HCT116 (cell line): Measurements from ENCODE around the gene HECW1. TPM values are rescaled to one million over a fixed set of nuclear protein-coding genes. Genes with fewer than 3 reads are reported as not detected.

Source experiments
- ATAC-seq: fragments of 200-7000 bp; cut with Tn5 transposase; 2 replicates; pipeline ENCODE4 v1.9.1; 2020; ENCODE audit warnings: mild to moderate bottlenecking, moderate library complexity
- BruUV-seq: library from RNA; stranded (reverse); fragments of 400-500 nt; replicated peaks from 2 replicates; lab custom pipeline; 2021; lab: Mats Ljungman, UMichigan
- CTCF ChIA-PET: fragments of 300-600 bp; sonication (Branson Sonifier 250); formaldehyde crosslinking; loops from one replicate; lab custom pipeline; 2021; ENCODE audit warnings: antibody characterized with exemption; lab: Charles Lee
- POLR2A ChIA-PET: fragments of 300-600, 350-600 bp; sonication (Branson Sonifier 250); formaldehyde crosslinking; loops from one replicate; lab custom pipeline; 2021; ENCODE audit warnings: antibody characterized with exemption; lab: Charles Lee
- RAD21 ChIA-PET, 2 experiments: fragments of 300-600 bp; sonication (Branson Sonifier 250); formaldehyde crosslinking; loops; one replicate each; lab custom pipeline; 2023; ENCODE audit warnings: low total read pairs in 2 of 2; ENCODE audit not compliant: uncharacterized antibody in 2 of 2, unreplicated experiment in 2 of 2, low non-redundant PET in 1 of 2; lab: Charles Lee
- DNase-seq: peaks from one replicate; pipeline ENCODE4 v3.0.0-alpha.2; 2010; ENCODE audit warnings: low read depth, low spot score
- H2AFZ ChIP-seq: fragments of 200-600 bp; shearing (Covaris generic), sonication (generic); 2 replicates; pipeline ENCODE4 v1.6.1; 2017; ENCODE audit warnings: low read depth, mixed run types, mixed read lengths, antibody characterized with exemption, low read length; ENCODE audit not compliant: poor library complexity, severe bottlenecking
- H3K27ac ChIP-seq: 2 replicates; pipeline ENCODE4 v1.5.1; 2012; ENCODE audit warnings: low read depth, low read length
- H3K27me3 ChIP-seq: fragments of 200-600 bp; sonication (generic); 2 replicates; pipeline ENCODE4 v1.6.1; 2016; ENCODE audit warnings: mixed run types, low read length, mixed read lengths; ENCODE audit not compliant: insufficient read depth
- H3K36me3 ChIP-seq, 2 experiments: fragments of 200-500 bp in 1 of 2; fragments of 200-600 bp in 1 of 2; sonication (Bioruptor generic) in 1 of 2; sonication (generic) in 1 of 2; 2 replicates each; pipeline versions ENCODE4 v1.5.1 to v1.6.1; 2014 to 2016; ENCODE audit warnings: low read length in 2 of 2, inconsistent platforms in 1 of 2, mixed read lengths in 1 of 2, mixed run types in 1 of 2; ENCODE audit not compliant: insufficient read depth in 2 of 2, control insufficient read depth in 1 of 2
- H3K4me1 ChIP-seq, 2 experiments: fragments of 200-600 bp in 1 of 2; sonication (generic) in 1 of 2; 2 replicates each; pipeline versions ENCODE4 v1.5.1 to v1.6.1; 2012 to 2017; ENCODE audit warnings: low read length in 2 of 2, inconsistent platforms in 1 of 2, mild to moderate bottlenecking in 1 of 2, mixed read lengths in 1 of 2, mixed run types in 1 of 2, moderate library complexity in 1 of 2; ENCODE audit not compliant: insufficient read depth in 2 of 2, control insufficient read depth in 1 of 2
- H3K4me2 ChIP-seq: fragments of 200-600 bp; sonication (generic); 2 replicates; pipeline ENCODE4 v1.6.1; 2017; ENCODE audit warnings: mixed run types, low read length, mixed read lengths
- H3K4me3 ChIP-seq, 2 experiments: fragments of 200-600 bp in 1 of 2; sonication (generic) in 1 of 2; replicated peaks in 1 of 2; 2 replicates each; pipeline ENCODE4 v1.5.1; 2011 to 2016; ENCODE audit warnings: low read length in 2 of 2, control low read depth in 1 of 2, low read depth in 1 of 2, mild to moderate bottlenecking in 1 of 2, mixed read lengths in 1 of 2, mixed run types in 1 of 2
- H3K79me2 ChIP-seq: fragments of 200-600 bp; sonication (generic); 2 replicates; pipeline ENCODE4 v1.6.1; 2017; ENCODE audit warnings: mild to moderate bottlenecking, mixed run types, low read length, moderate library complexity, mixed read lengths; ENCODE audit not compliant: insufficient read depth
- H3K9ac ChIP-seq: fragments of 200-600 bp; sonication (generic); 2 replicates; pipeline ENCODE4 v1.6.1; 2016; ENCODE audit warnings: low read length, mixed read lengths
- H3K9me2 ChIP-seq: fragments of 200-600 bp; sonication (generic), shearing (Covaris generic); 2 replicates; pipeline ENCODE4 v1.6.1; 2017; ENCODE audit warnings: mixed run types, mild to moderate bottlenecking, moderate library complexity; ENCODE audit not compliant: insufficient read depth
- H3K9me3 ChIP-seq, 2 experiments: fragments of 200-500 bp in 1 of 2; fragments of 200-600 bp in 1 of 2; sonication (Bioruptor generic) in 1 of 2; sonication (generic) in 1 of 2; 2 replicates each; pipeline ENCODE4 v1.6.1; 2014 to 2017; ENCODE audit warnings: low read length in 2 of 2, mixed read lengths in 2 of 2, inconsistent platforms in 1 of 2, low read depth in 1 of 2, mild to moderate bottlenecking in 1 of 2, mixed run types in 1 of 2, moderate library complexity in 1 of 2; ENCODE audit not compliant: control insufficient read depth in 1 of 2, insufficient read depth in 1 of 2
- H4K20me1 ChIP-seq: fragments of 200-600 bp; sonication (generic), shearing (Covaris generic); 2 replicates; pipeline ENCODE4 v1.6.1; 2017; ENCODE audit warnings: mixed run types, mild to moderate bottlenecking, moderate library complexity; ENCODE audit not compliant: insufficient read depth
- CBX3 ChIP-seq: IDR thresholded peaks from 2 replicates; pipeline ENCODE4 v1.6.1; 2012; ENCODE audit warnings: low read depth
- CEBPB ChIP-seq: IDR thresholded peaks from 2 replicates; pipeline ENCODE4 v1.6.1; 2012; ENCODE audit warnings: low read depth
- EGR1 ChIP-seq: IDR thresholded peaks from 2 replicates; pipeline ENCODE4 v1.6.1; 2012; ENCODE audit warnings: low read depth
- EZH2 ChIP-seq: fragments of 200-600 bp; sonication (generic); IDR thresholded peaks from 2 replicates; pipeline ENCODE4 v1.6.1; 2017; ENCODE audit warnings: antibody characterized with exemption, mixed run types
- FOSL1 ChIP-seq: IDR thresholded peaks from 2 replicates; pipeline ENCODE4 v1.6.1; 2012; ENCODE audit warnings: low read depth
- MAX ChIP-seq: IDR thresholded peaks from 2 replicates; pipeline ENCODE4 v1.6.1; 2012
- POLR2A ChIP-seq: IDR thresholded peaks from 2 replicates; pipeline ENCODE4 v1.7.0; 2011; ENCODE audit warnings: borderline replicate concordance; ENCODE audit not compliant: insufficient read depth, insufficient read length; ENCODE audit errors: extremely low read depth
- RAD21 ChIP-seq: IDR thresholded peaks from 2 replicates; pipeline ENCODE4 v1.6.1; 2012; ENCODE audit warnings: low read depth, mild to moderate bottlenecking
- SIN3A ChIP-seq: IDR thresholded peaks from 2 replicates; pipeline ENCODE4 v1.6.1; 2012; ENCODE audit warnings: low read depth
- SRF ChIP-seq: IDR thresholded peaks from 2 replicates; pipeline ENCODE4 v1.6.1; 2012; ENCODE audit warnings: low read depth
- TCF7L2 ChIP-seq: IDR thresholded peaks from 2 replicates; pipeline ENCODE4 v1.7.0; 2011; ENCODE audit warnings: borderline replicate concordance, inconsistent platforms; ENCODE audit not compliant: insufficient read depth, insufficient read length; ENCODE audit errors: extremely low read depth
- YY1 ChIP-seq: IDR thresholded peaks from 2 replicates; pipeline ENCODE4 v1.6.1; 2011; ENCODE audit warnings: low read length, low read depth, moderate library complexity, mild to moderate bottlenecking; ENCODE audit not compliant: insufficient replicate concordance; ENCODE audit errors: extremely low read depth
- ZBTB33 ChIP-seq: IDR thresholded peaks from 2 replicates; pipeline ENCODE4 v1.6.1; 2011; ENCODE audit warnings: mild to moderate bottlenecking, low read length, moderate library complexity; ENCODE audit not compliant: insufficient replicate concordance; ENCODE audit errors: extremely low read depth
- intact Hi-C: fragments of 100-400 bp; cut with micrococcal nuclease; formaldehyde crosslinking; loops from 2 replicates; pipeline ENCODE4 v1.10.0; 2022
- total RNA-seq: library from RNA; stranded (reverse); gene quantifications from one replicate; pipeline ENCODE4 v1.2.1, GENCODE V29; 2021; ENCODE audit not compliant: unreplicated experiment

The HECW1 gene
- total RNA-seq, 1 experiment from 2014 or later = 5.6 TPM

- ChIA-PET POLR2A (no interaction called here), CTCF (no interaction called here), RAD21 (no interaction called here)
- Histone ChIP-seq H3K79me2 (no peaks in the 10 kb centered on the region), H3K9me2 (no peaks in the 10 kb centered on the region), H2AFZ (no peak overlapping the region), H3K9ac (no peak overlapping the region), H3K27me3 (no peaks in the 10 kb centered on the region), H3K4me1 (no peaks in the 10 kb centered on the region), H3K9me3 (no peaks in the 10 kb centered on the region), H3K36me3 (no peaks in the 10 kb centered on the region), H3K27ac (no peak overlapping the region), H3K4me2 (no peak overlapping the region)
- DNase-seq = no peak
- intact Hi-C loops = no loop called here
- no peak for ATAC-seq
- no TSS peak for BruUV-seq
- TF ChIP-seq POLR2A (no peak), SIN3A (no peak), RAD21 (no peak), EZH2 (no peak), SRF (no peak), CBX3 (no peak), CEBPB (no peak), FOSL1 (no peak), TCF7L2 (no peak), EGR1 (no peak), MAX (no peak), YY1 (no peak), ZBTB33 (no peak)
- TF ChIP-seq, all 23 proteins: peak for 0
- Histone ChIP-seq H4K20me1 (no peaks in the 10 kb centered on the region), H3K4me3 (no peak overlapping the region)
These were observed 264.9 kb downstream of the HECW1 start for GRCh38 chr7:43377196-43377960.
